PC-9 (cell line): ENCODE results near the gene PNO1.

ENCODE experiments used
- EZH2 ChIP-seq: fragments of 200-600 bp; sonication (generic); IDR thresholded peaks from 2 replicates; pipeline ENCODE4 v1.8.0; 2017; ENCODE audit warnings: antibody characterized with exemption, low read depth
- TF ChIP-seq, protein P1 (sequence below): fragments of 200-600 bp; sonication (generic); conservative IDR thresholded peaks from 2 replicates; pipeline ENCODE4 v1.6.1; 2017; ENCODE audit warnings: mixed run types, antibody characterized with exemption, mild to moderate bottlenecking, moderate library complexity

DNA sequence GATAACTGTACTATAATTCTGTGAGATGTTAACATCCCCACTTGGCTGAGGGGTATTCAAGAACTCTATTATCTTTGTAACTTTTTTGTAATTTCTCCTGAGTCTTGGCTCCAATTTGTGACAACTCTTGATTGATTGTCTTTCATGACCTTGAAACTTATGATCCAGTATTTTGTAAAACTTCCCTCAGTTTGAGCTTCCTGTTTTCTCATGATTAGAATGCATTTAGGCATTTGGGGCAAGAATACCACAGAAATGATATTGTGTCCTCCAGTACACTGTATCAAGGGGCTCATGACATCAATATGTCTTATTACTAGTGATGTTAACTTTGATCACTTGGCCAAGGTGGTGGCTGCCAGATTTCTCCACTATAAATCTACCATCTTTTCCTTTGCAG, 37.4 kb downstream of the PNO1 start:
- TF ChIP-seq, protein P1, sequence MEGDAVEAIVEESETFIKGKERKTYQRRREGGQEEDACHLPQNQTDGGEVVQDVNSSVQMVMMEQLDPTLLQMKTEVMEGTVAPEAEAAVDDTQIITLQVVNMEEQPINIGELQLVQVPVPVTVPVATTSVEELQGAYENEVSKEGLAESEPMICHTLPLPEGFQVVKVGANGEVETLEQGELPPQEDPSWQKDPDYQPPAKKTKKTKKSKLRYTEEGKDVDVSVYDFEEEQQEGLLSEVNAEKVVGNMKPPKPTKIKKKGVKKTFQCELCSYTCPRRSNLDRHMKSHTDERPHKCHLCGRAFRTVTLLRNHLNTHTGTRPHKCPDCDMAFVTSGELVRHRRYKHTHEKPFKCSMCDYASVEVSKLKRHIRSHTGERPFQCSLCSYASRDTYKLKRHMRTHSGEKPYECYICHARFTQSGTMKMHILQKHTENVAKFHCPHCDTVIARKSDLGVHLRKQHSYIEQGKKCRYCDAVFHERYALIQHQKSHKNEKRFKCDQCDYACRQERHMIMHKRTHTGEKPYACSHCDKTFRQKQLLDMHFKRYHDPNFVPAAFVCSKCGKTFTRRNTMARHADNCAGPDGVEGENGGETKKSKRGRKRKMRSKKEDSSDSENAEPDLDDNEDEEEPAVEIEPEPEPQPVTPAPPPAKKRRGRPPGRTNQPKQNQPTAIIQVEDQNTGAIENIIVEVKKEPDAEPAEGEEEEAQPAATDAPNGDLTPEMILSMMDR: no peak
- TF ChIP-seq EZH2: no peak
